Measurements from ENCODE around the gene PHKA2. TPM values are rescaled to one million over a fixed set of nuclear protein-coding genes. Genes with fewer than 3 reads are reported as not detected.

Gene PHKA2
- total RNA-seq, 6 donors from 2014 or later = 19.2 to 74.4 (median 25.9) TPM

DNA sequence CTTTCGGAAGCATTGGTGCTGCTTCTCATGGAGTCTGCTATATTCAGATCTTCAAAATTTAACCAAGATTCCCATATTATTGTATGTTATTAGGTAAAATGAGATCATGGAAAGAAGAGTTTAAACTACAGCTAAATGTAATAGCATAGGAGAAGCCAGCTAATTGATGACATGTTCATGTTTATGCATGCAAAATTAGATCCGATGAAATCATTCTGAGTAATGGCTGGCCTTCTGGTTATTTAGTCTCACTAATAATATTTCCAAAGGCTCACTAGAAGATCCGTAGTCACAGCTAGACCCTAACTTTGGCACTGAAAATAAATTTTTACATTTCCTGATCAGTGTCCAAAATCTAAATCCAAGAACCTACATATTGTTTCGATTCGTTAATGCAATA is 19.8 kb upstream of the PHKA2 start:
- H3K27ac ChIP-seq = no peak overlapping the region
- no peaks in the 10 kb centered on the region for H3K9me3 ChIP-seq

DNA sequence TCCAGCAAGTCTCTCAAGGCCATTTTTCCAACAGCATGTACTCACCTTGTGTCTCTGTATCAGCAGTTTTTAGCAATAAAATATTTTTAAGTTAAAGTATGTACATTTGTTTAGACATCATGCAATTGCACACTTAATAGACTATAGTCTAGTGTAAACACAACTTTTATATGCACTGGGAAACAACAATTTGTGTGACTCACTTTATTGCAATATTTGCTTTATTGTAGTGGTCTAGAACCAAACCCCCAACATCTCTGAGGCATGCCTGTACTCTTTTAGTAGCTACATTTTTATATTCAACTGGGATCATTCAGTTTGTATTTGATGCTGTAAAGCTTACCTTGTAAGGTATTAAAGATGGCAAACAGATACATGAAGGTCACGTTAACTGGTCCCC is 14.7 kb upstream of the PHKA2 start:
- Histone ChIP-seq H3K9me3 (no peaks in the 10 kb centered on the region), H3K36me3 (no peaks in the 10 kb centered on the region), H3K4me1 (no peaks in the 10 kb centered on the region), H3K27ac (no peak overlapping the region), H3K27me3 (no peaks in the 10 kb centered on the region), H3K4me3 (no peak overlapping the region)
- DNase-seq (no peak), ATAC-seq (ENCODE audit: low FRiP score in 2 of 2) (no peak)
- WGBS, 2 donors = 63 to 100% methylated on average over 1 of the region's 1 CpG
- TF ChIP-seq, protein P1, sequence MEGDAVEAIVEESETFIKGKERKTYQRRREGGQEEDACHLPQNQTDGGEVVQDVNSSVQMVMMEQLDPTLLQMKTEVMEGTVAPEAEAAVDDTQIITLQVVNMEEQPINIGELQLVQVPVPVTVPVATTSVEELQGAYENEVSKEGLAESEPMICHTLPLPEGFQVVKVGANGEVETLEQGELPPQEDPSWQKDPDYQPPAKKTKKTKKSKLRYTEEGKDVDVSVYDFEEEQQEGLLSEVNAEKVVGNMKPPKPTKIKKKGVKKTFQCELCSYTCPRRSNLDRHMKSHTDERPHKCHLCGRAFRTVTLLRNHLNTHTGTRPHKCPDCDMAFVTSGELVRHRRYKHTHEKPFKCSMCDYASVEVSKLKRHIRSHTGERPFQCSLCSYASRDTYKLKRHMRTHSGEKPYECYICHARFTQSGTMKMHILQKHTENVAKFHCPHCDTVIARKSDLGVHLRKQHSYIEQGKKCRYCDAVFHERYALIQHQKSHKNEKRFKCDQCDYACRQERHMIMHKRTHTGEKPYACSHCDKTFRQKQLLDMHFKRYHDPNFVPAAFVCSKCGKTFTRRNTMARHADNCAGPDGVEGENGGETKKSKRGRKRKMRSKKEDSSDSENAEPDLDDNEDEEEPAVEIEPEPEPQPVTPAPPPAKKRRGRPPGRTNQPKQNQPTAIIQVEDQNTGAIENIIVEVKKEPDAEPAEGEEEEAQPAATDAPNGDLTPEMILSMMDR (IDR thresholded peaks at IDR 0.05) = no peak
- TF ChIP-seq EP300 (IDR thresholded peaks at IDR 0.05) (no peak), POLR2A (IDR thresholded peaks at IDR 0.05) (no peak), POLR2AphosphoS5 (IDR thresholded peaks at IDR 0.05) (no peak)

More for the DNA sequence above, 19.8 kb upstream of the PHKA2 start:
- H3K4me3 ChIP-seq = no peak overlapping the region
- TF ChIP-seq, protein P1 (IDR thresholded peaks at IDR 0.05) = no peak
- TF ChIP-seq POLR2AphosphoS5 (IDR thresholded peaks at IDR 0.05) = no peak
- DNase-seq (no peak), ATAC-seq (ENCODE audit: low FRiP score in 2 of 2) (no peak)
- WGBS, 2 donors = 86 to 92% methylated on average over 5 of the region's 5 CpGs
- no peaks in the 10 kb centered on the region for H3K27me3 ChIP-seq
- H3K36me3 ChIP-seq = no peaks in the 10 kb centered on the region
- no peaks in the 10 kb centered on the region for H3K4me1 ChIP-seq

DNA sequence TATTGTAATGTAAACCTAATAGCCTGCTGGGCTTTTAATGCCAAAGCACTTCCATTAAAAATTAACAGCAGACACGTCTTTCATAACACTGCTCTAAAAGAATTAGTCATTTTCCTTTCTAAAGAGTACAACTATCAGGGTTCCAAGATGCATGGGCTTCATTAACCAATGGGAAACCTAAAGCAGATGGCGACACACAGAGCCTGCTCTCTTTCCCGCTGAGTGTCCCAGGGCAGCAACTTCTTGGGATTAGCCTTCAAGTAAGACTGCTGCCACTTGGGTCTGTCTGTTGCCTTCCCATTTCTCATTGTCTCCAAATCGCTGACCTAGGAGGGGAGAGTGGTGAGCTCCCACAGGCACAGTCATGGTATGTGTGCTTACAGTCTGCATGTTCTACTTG is 14.0 kb upstream of the PHKA2 start:
- Histone ChIP-seq H3K27me3 (no peaks in the 10 kb centered on the region), H3K36me3 (no peaks in the 10 kb centered on the region), H3K4me3 (no peak overlapping the region), H3K27ac (no peak overlapping the region), H3K4me1 (no peaks in the 10 kb centered on the region), H3K9me3 (no peaks in the 10 kb centered on the region)
- WGBS, 2 donors = 49 to 79% methylated on average over 4 of the region's 4 CpGs
- TF ChIP-seq POLR2A (IDR thresholded peaks at IDR 0.05) (no peak), EP300 (IDR thresholded peaks at IDR 0.05) (no peak), POLR2AphosphoS5 (IDR thresholded peaks at IDR 0.05) (no peak)
- TF ChIP-seq, protein P1 (IDR thresholded peaks at IDR 0.05) = no peak
- DNase-seq = no peak
- ATAC-seq (ENCODE audit: low FRiP score in 2 of 2) = no peak

DNA sequence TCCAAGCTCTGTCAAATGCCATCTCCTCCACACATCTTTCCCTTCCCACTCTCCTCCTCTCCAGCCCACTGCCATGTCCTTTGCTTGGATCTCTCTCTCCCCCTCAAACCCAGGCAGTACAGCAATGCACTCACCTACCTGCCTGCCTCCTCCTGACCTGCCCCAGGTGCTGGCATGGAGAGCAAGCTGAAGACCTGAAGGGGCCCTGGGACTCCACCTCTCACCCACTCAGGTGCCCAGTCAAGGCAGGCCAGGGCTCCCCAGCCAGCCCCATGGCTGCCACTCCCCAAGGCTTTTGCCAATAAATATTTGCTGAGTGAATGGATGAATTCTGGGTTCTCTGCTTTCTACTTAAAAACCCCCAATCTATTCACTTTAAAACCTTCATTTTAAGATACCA is 12.6 kb upstream of the PHKA2 start:
- no peaks in the 10 kb centered on the region for H3K27me3 ChIP-seq
- H3K4me3 ChIP-seq = no peak overlapping the region
- no peaks in the 10 kb centered on the region for H3K4me1 ChIP-seq
- no peaks in the 10 kb centered on the region for H3K9me3 ChIP-seq
- H3K27ac ChIP-seq = no peak overlapping the region
- no peaks in the 10 kb centered on the region for H3K36me3 ChIP-seq
- no peak for DNase-seq
- TF ChIP-seq, protein P1 (IDR thresholded peaks at IDR 0.05) = no peak
- no peak for TF ChIP-seq EP300 (IDR thresholded peaks at IDR 0.05)
- TF ChIP-seq POLR2AphosphoS5 (IDR thresholded peaks at IDR 0.05) = no peak
- no peak for TF ChIP-seq POLR2A (IDR thresholded peaks at IDR 0.05)
- peak in 1 of 2 donors; percentile 37 for ATAC-seq (ENCODE audit: low FRiP score in 2 of 2)

DNA sequence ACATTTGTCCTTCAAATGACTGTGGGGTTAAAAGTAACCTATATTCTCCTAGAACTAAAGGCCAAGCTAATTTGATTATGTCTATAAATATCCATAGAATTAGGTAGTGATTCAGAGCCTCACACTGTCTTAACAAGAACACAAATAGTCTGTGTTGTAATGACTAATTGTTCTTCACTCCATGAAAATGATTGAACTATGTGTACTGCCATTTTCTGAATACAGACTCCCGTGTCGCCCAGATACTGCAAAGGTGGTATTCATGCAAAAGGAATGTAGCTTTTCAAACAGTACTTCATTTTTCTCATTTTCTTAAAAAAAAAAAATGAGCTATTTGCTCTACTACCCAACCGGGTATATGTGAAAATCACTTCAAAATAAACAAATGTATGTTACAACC is 11.3 kb upstream of the PHKA2 start:
- TF ChIP-seq, protein P1 (IDR thresholded peaks at IDR 0.05) = no peak
- TF ChIP-seq POLR2A (IDR thresholded peaks at IDR 0.05) (no peak), EP300 (IDR thresholded peaks at IDR 0.05) (no peak), POLR2AphosphoS5 (IDR thresholded peaks at IDR 0.05) (no peak)
- no peak overlapping the region for H3K4me3 ChIP-seq
- ATAC-seq (ENCODE audit: low FRiP score in 2 of 2) (no peak), DNase-seq (no peak)
- H3K9me3 ChIP-seq = no peaks in the 10 kb centered on the region
- WGBS, 2 donors = 71 to 87% methylated on average over 3 of the region's 3 CpGs
- H3K36me3 ChIP-seq = no peaks in the 10 kb centered on the region
- H3K27me3 ChIP-seq = no peaks in the 10 kb centered on the region
- no peak overlapping the region for H3K27ac ChIP-seq
- no peaks in the 10 kb centered on the region for H3K4me1 ChIP-seq
